IgD-negative memory B cell (primary cell): ENCODE measurements around the gene XIRP2. TPM values are rescaled to one million over a fixed set of nuclear protein-coding genes. Genes with fewer than 3 reads are reported as not detected.
"Not testable (repeated sequence)": the region's sequence is repeated elsewhere in the genome, so short reads cannot be mapped to it uniquely, and the experiment has no call there.

ENCODE experiments used
- H3K27ac Mint-ChIP-seq, 3 donors: one replicate each; pipeline ENCODE4 v1.8.0; 2020 to 2022; ENCODE audit warnings: mild to moderate bottlenecking in 3 of 3, mixed read lengths in 3 of 3, moderate library complexity in 1 of 3
- H3K27me3 Mint-ChIP-seq: one replicate; pipeline ENCODE4 v1.8.0; 2021; ENCODE audit warnings: mixed read lengths
- H3K36me3 Mint-ChIP-seq: one replicate; pipeline ENCODE4 v1.8.0; 2020; ENCODE audit warnings: mild to moderate bottlenecking, mixed read lengths
- H3K4me1 Mint-ChIP-seq, 3 donors: one replicate each; pipeline ENCODE4 v1.8.0; 2020 to 2022; ENCODE audit warnings: mixed read lengths in 3 of 3, mild to moderate bottlenecking in 1 of 3
- H3K4me3 Mint-ChIP-seq, 4 donors: one replicate each; pipeline ENCODE4 v1.8.0; 2020 to 2022; ENCODE audit warnings: mild to moderate bottlenecking in 4 of 4, mixed read lengths in 4 of 4, moderate library complexity in 3 of 4
- H3K9me3 Mint-ChIP-seq, 3 donors: one replicate each; pipeline ENCODE4 v1.8.0; 2020 to 2021; ENCODE audit warnings: mixed read lengths in 3 of 3, mild to moderate bottlenecking in 1 of 3
- polyA plus RNA-seq: library from polyadenylated mRNA; unstranded; fragments of 300-500 nt; fragmentation: Illumina TruSeq; gene quantifications from one replicate; pipeline ENCODE4 v1.2.3, GENCODE V29; 2021

XIRP2 gene
- polyA plus RNA-seq, 1 donor from 2014 or later, result not detected

DNA sequence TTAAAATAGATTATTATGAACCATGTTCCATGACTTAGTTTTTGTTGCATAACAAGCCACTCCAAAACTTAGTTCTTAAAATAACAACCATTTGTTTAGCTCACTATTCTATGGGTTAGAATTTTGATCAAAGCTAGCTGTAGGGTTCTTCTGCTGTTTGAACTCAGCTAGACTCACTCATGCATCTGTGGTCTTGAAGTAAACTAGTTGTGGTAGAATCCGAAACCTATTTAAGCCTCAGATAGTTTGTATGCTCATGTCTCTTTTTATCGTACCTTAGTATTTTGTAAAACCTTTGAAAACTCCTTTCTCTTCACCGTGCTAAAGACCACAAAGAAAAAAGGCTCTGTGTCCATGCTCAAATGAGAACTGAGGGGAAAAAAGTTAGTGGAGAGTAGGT lies 166.6 kb downstream of the XIRP2 start:
- Mint-ChIP-seq H3K4me1 (no peaks in the 10 kb centered on the region), H3K4me3 (no peak overlapping the region), H3K27me3 (no peaks in the 10 kb centered on the region), H3K36me3 (no peaks in the 10 kb centered on the region), H3K27ac (no peak overlapping the region), H3K9me3 (peaks cover 3 to 7% (median 4%) of the 10 kb centered on the region in 3 donors)

DNA sequence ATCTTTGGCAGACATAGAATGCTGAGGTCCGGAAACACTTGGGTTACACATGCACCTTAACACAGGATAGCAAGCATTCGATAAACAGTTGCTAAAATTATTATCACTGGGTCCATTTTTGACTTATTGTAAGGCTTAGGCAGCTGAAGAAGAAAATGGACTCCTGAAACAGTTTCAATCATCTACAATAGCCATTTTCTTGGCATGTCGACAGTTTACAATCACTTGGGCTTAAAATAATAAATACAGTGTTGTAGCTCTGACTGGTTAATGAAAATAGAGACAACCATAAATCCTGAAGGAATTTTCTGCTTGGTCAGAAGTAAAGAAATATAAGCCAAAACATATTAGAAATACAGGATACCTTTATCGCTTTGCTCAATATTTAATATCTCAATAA lies 169.2 kb downstream of the XIRP2 start:
- no peak overlapping the region for H3K27ac Mint-ChIP-seq
- no peaks in the 10 kb centered on the region for H3K27me3 Mint-ChIP-seq
- H3K4me3 Mint-ChIP-seq, result no peak overlapping the region
- H3K4me1 Mint-ChIP-seq, result no peaks in the 10 kb centered on the region
- H3K9me3 Mint-ChIP-seq, result peaks cover 0 to 12% (median 2%) of the 10 kb centered on the region in 3 donors
- H3K36me3 Mint-ChIP-seq, result no peaks in the 10 kb centered on the region

DNA sequence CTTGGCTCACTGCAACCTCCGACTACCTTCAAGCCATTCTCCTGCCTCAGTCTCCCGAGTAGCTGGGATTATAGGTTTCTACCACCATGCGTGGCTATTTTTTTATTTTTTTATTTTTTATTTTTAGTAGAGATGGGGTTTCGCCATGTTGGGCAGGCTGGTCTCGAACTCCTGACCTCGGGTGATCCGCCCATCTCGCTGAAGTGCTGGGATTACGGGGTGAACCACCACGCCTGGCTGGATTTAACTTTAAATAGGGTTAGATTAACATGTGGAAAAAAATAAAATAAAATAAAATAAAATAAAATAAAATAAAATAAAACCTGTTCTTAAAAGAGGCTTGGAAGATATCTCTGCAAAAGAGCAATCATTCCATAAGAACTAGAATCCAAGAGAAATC lies 170.9 kb downstream of the XIRP2 start:
- Mint-ChIP-seq H3K4me1 (no peaks in the 10 kb centered on the region), H3K36me3 (no peaks in the 10 kb centered on the region), H3K27ac (no peak overlapping the region), H3K27me3 (no peaks in the 10 kb centered on the region), H3K4me3 (no peak overlapping the region), H3K9me3 (peaks cover 0 to 12% (median 2%) of the 10 kb centered on the region in 3 donors)

DNA sequence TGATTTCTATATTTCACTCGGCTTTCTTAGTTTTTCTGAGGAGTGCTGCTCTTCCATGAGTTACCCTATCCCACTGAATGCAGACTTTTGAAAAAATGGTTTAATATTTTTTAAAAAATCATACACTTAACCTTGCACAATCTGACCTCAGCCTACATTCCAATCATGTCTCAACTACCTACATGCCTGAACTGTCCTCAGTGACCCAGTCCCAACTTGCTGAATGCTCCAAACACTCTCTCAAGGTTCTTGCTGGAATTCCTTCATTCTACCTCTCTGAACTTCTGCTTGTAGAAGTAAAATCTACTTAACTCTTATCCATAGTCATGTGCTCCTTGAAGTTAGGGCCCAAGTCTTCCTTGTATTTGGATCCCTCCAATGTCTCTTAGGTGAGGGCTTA lies 181.6 kb downstream of the XIRP2 start:
- Mint-ChIP-seq H3K27ac (no peak overlapping the region), H3K4me1 (no peaks in the 10 kb centered on the region), H3K4me3 (no peak overlapping the region), H3K36me3 (no peaks in the 10 kb centered on the region), H3K9me3 (no peaks in the 10 kb centered on the region), H3K27me3 (no peaks in the 10 kb centered on the region)

DNA sequence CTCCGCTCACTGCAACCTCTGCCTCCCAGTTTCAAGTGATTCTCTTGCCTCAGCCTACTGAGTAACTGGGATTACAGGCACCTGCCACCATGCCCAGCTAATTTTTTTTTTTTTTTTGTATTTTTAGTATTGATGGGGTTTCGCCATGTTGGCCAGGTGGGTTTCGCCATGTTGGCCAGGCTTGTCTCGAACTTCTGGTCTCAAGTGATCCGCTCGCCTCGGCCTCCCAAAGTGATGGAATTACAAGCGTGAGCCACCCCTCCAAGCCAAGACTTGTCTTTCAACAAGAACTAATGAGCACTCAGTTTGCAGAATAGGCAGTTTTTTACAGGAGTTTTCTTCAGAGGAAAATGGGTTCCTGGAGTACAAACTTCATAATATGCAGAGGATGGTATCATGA lies 187.4 kb downstream of the XIRP2 start:
- not testable (repeated sequence) for H3K36me3 Mint-ChIP-seq, H3K27ac Mint-ChIP-seq, H3K27me3 Mint-ChIP-seq, H3K4me3 Mint-ChIP-seq, H3K4me1 Mint-ChIP-seq
- peaks cover 1 to 11% (median 8%) of the 10 kb centered on the region in 3 donors for H3K9me3 Mint-ChIP-seq

DNA sequence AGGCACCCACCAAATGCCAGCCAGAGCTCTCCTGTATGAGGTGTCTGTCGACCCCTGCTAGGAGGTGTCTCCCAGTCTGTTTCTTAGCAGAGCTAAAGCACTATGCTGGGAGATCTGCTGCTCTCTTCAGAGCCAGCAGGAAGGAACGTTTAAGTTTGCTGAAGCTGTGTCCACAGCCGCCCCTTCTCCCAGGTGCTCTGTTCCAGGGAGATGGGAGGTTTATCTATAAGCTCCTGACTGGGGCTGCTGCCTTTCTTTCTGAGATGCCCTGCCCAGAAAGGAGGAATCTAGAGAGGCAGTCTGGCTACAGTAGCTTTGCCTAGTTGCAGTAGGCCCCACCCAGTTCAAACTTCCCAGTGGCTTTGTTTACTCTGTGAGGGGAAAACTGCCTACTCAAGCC lies 210.7 kb downstream of the XIRP2 start:
- peaks cover 0 to 18% (median 2%) of the 10 kb centered on the region in 3 donors for H3K9me3 Mint-ChIP-seq
- H3K4me3 Mint-ChIP-seq, H3K36me3 Mint-ChIP-seq, H3K27me3 Mint-ChIP-seq, H3K4me1 Mint-ChIP-seq, H3K27ac Mint-ChIP-seq: not testable (repeated sequence)

DNA sequence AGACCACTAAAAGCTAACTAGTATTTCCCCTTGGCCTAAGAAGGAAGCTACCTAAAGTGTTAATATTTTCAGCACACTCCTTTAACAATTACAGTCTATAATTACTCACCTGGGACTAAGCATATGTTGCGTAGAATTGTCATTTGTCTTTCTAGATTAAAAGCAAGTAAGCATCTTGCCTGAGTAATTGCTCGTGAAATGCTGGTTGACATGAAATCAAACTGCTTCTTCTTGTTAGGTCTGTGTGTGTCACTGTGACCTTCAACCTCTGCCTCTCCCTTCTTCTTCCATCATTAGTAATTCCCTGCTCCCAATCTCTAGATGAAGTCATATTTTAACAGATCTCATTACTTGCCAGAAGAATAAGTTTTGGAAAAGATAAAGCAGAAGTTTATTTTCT lies 212.2 kb downstream of the XIRP2 start:
- Mint-ChIP-seq H3K27me3 (no peaks in the 10 kb centered on the region), H3K4me1 (no peaks in the 10 kb centered on the region), H3K4me3 (no peak overlapping the region), H3K9me3 (peaks cover 0 to 19% (median 2%) of the 10 kb centered on the region in 3 donors), H3K36me3 (peaks cover 2% of the 10 kb centered on the region), H3K27ac (no peak overlapping the region)

DNA sequence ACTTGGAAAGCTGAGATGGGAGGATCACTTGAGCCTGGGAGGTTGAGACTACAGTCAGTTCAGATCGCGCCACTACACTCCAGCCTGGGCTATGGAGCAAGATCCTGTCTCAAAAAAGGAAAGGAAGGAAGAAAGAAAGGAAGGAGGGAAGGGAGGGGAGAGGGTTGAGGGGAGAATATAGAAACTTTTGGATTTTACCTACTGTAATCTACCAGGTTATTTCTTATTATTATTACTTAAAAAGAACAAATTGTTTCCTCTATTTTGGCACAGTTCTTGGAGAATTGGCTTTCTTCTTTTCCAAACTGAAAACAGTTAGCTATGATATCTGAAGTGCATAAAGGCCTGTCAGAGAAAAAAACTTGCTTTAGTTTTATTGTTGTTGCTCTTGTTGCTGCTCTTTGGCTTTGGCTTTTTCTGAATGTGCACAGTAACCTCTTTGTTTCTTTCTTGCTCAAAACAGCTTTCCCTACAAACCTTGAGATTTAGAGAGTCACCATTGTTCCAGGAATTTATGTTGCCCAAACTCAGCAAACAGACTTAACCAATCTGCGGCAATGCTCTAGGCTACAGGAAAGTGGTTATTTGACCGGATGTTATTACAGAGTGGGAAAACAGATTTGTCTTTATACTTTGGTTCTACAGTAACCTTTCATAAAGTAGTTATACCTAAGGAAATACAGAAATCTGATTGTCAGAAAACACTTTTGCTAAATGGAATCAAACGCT lies 214.9 kb downstream of the XIRP2 start:
- no peak overlapping the region for H3K4me3 Mint-ChIP-seq
- no peaks in the 10 kb centered on the region for H3K4me1 Mint-ChIP-seq
- H3K36me3 Mint-ChIP-seq, result no peaks in the 10 kb centered on the region
- peaks cover 2 to 16% (median 6%) of the 10 kb centered on the region in 3 donors for H3K9me3 Mint-ChIP-seq
- H3K27me3 Mint-ChIP-seq, result no peaks in the 10 kb centered on the region
- no peak overlapping the region for H3K27ac Mint-ChIP-seq

DNA sequence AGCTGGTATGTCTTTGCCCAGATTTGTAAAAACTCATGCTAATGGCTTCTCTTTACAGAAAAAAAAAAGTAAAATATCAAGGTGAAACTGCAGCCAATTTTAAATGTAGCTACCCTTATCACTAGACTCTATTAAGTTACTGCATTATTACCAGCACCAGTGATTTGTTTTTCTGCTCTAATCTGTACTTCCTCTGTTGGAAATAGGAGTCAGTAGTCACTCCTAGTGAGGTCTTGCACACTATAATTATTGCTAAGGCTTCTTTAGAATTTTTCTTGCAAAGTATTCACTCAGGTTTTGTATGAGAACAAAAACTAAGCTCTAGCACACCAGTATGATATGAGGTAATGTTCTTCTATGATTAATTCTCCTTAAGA lies 215.5 kb downstream of the XIRP2 start:
- Mint-ChIP-seq H3K4me3 (no peak overlapping the region), H3K27ac (no peak overlapping the region), H3K36me3 (no peaks in the 10 kb centered on the region), H3K9me3 (peaks cover 2 to 15% (median 6%) of the 10 kb centered on the region in 3 donors), H3K4me1 (no peaks in the 10 kb centered on the region), H3K27me3 (no peaks in the 10 kb centered on the region)

DNA sequence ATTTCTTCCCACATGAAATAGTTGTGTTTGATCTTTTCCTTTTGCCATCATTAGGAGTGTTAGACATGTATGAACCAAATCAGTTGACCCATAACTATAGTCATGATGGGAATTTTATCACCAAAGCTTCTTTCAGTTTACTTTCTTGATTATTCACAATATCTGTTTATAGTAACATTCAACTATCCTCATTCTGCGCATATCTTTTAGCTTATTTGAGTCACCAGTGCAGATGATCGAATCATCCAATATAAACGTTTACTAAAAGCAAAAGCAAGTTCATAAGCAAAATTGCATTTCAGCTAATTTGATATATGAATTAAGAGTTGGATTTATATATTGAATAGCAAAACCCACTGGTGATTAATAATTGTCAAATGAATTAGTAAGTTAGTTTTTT lies 216.4 kb downstream of the XIRP2 start:
- Mint-ChIP-seq H3K27ac (no peak overlapping the region), H3K36me3 (no peaks in the 10 kb centered on the region), H3K4me3 (no peak overlapping the region), H3K4me1 (no peaks in the 10 kb centered on the region), H3K9me3 (peaks cover 2 to 15% (median 9%) of the 10 kb centered on the region in 3 donors), H3K27me3 (no peaks in the 10 kb centered on the region)

DNA sequence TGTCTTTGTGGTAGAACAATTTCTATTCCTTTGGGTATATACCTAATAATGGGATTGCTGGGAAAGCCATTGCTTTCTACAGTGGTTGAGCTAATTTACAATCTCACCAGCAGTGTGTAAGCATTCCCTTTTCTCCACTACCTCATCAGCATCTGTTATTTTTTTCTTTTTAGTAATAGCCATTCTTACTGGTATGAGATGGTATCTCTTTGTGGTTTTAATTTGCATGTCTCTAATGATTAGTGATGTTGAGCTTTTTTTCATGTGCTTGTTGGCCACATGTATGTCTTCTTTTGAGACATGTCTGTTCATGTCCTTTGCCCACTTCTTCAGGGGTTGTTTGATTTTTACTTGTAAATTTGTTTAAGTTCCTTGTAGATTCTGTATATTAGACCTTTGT lies 221.4 kb downstream of the XIRP2 start:
- not testable (repeated sequence) for H3K27ac Mint-ChIP-seq, H3K4me1 Mint-ChIP-seq, H3K27me3 Mint-ChIP-seq, H3K4me3 Mint-ChIP-seq, H3K36me3 Mint-ChIP-seq
- H3K9me3 Mint-ChIP-seq, result peaks cover 4 to 14% (median 12%) of the 10 kb centered on the region in 3 donors

DNA sequence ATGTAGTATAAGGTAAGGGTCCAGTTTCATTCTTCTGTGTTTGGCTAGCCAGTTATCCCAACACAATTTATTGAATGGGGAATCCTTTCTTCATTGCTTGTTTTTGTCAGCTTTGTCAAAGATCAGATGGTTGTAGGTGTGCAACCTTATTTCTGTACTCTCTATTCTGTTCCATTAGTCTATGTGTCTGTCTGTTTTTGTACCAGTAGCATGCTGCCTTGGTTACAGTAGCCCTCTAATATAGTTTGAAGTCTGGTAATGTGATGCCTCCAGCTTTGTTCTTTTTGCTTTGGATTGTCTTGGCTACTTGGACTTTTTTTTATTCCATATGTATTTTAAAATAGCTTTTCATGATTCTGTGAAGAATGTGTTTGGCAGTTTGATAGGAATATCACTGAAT lies 222.1 kb downstream of the XIRP2 start:
- Mint-ChIP-seq H3K36me3 (no peaks in the 10 kb centered on the region), H3K4me1 (no peaks in the 10 kb centered on the region), H3K4me3 (no peak overlapping the region), H3K9me3 (peaks cover 4 to 12% (median 11%) of the 10 kb centered on the region in 3 donors), H3K27me3 (no peaks in the 10 kb centered on the region), H3K27ac (no peak overlapping the region)

DNA sequence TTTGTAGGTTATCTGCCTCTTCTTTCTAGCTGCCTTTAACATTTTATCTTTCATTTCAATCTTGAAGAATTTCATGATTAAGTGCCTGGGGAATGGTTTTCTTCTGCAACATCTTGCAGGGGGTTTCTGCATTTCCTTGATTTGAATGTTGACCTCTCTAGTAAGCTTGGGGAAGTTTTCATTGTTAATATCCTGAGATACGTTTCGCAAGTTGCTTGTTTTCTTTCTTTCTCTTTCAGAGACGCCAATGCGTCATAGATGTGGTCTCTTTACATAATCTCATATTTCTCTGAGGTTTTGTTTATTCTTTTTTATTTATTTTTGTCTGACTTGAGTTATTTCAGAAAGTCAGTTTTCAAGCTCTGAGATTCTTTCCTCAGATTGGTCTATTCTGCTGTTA lies 225.7 kb downstream of the XIRP2 start:
- peaks cover 4 to 11% (median 4%) of the 10 kb centered on the region in 3 donors for H3K9me3 Mint-ChIP-seq
- no peak overlapping the region for H3K27ac Mint-ChIP-seq
- no peaks in the 10 kb centered on the region for H3K4me1 Mint-ChIP-seq
- no peak overlapping the region for H3K4me3 Mint-ChIP-seq
- peaks cover 2% of the 10 kb centered on the region for H3K27me3 Mint-ChIP-seq
- no peaks in the 10 kb centered on the region for H3K36me3 Mint-ChIP-seq

DNA sequence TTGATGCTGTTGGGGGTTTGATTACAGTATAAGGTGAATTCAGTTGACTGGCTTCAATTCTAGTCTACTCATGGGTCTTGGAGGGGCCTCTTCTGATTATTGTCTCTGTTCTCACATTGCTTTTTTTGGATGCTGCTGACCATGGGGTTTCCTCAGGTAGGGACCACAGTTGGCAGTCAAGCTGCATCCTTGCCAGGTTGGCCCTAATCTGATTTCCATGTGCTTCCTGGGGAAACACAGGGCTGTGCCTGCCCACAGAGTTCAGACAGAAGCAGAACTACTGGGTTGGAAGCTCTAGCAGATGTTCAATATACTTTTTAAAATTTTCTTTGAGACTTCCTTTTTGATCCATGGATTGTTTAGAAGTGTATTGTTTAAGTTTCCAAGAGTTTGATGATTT lies 227.3 kb downstream of the XIRP2 start:
- Mint-ChIP-seq H3K4me3 (no peak overlapping the region), H3K27ac (no peak overlapping the region), H3K9me3 (peaks cover 4 to 5% (median 4%) of the 10 kb centered on the region in 3 donors), H3K27me3 (peaks cover 2% of the 10 kb centered on the region), H3K36me3 (no peaks in the 10 kb centered on the region), H3K4me1 (no peaks in the 10 kb centered on the region)

DNA sequence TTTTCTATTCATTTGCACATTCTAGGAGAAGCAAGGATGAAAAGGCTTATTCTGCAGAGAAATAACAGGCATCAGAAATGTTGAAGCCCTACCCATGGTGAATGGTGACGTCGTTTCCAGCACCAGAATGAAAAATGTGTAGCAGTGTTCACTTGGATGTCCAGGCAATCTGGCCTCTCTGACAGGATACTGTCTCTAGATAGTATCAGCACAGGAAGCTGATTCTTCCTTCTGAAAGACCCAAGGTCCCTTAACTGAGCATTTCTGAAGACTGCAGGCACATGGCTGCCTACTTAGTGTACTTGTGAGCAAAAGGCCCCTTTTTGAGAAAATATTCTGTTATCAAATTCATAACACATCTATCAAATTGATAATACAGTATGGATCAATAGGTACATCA lies 234.1 kb downstream of the XIRP2 start:
- peaks cover 0 to 4% (median 0%) of the 10 kb centered on the region in 3 donors for H3K9me3 Mint-ChIP-seq
- H3K36me3 Mint-ChIP-seq, result no peaks in the 10 kb centered on the region
- H3K27ac Mint-ChIP-seq, result no peak overlapping the region
- H3K4me3 Mint-ChIP-seq, result no peak overlapping the region
- H3K27me3 Mint-ChIP-seq, result peaks cover 2% of the 10 kb centered on the region
- H3K4me1 Mint-ChIP-seq, result no peaks in the 10 kb centered on the region

DNA sequence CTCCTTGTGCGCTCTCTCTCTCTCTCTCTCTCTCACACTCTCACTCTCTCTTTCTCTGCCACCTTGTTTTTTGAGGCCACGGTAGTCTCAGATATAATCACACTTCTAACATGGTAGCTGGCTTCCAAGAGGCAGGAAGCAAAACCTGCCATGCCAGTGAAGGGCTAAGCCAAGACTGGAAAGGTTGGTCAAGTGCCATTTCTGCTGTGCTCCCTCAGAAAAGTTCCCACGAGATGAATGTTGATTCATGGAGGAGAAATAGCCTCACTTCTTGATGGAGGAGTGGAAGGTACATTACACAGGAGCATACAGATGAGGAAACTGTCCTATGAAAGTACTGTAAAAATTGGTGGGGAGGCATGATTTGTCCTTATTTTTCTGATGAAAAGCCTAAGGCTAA lies 237.9 kb downstream of the XIRP2 start:
- no peak overlapping the region for H3K27ac Mint-ChIP-seq
- no peaks in the 10 kb centered on the region for H3K4me1 Mint-ChIP-seq
- H3K4me3 Mint-ChIP-seq, result no peak overlapping the region
- H3K36me3 Mint-ChIP-seq, result no peaks in the 10 kb centered on the region
- H3K9me3 Mint-ChIP-seq, result peaks cover 0 to 2% (median 0%) of the 10 kb centered on the region in 3 donors
- H3K27me3 Mint-ChIP-seq, result no peaks in the 10 kb centered on the region
